Mesendoderm (in vitro differentiated cells): Measurements from ENCODE around the gene BEGAIN.

Source experiments
- DNase-seq: peaks from one replicate; pipeline ENCODE4 v3.0.0; 2013
- H2AK5ac ChIP-seq: 2 replicates; pipeline ENCODE4 v1.6.1; 2013; ENCODE audit warnings: low read length, inconsistent platforms
- H2BK120ac ChIP-seq: 2 replicates; pipeline ENCODE4 v1.6.1; 2013; ENCODE audit warnings: low read depth, mild to moderate bottlenecking, low read length, moderate library complexity, mixed read lengths
- H2BK15ac ChIP-seq: replicated peaks from 2 replicates; pipeline ENCODE4 v1.6.1; 2013; ENCODE audit warnings: low read depth, mild to moderate bottlenecking, moderate library complexity
- H2BK5ac ChIP-seq: 2 replicates; pipeline ENCODE4 v1.6.1; 2013; ENCODE audit warnings: low read length, inconsistent platforms
- H3K18ac ChIP-seq: 2 replicates; pipeline ENCODE4 v1.6.1; 2013; ENCODE audit warnings: mild to moderate bottlenecking, low read length, mixed read lengths
- H3K23ac ChIP-seq: one replicate; pipeline ENCODE4 v1.6.1; 2013; ENCODE audit warnings: low read length
- H3K27ac ChIP-seq: 2 replicates; pipeline ENCODE4 v1.5.1; 2013; ENCODE audit warnings: low read depth, mild to moderate bottlenecking, inconsistent platforms, low read length, moderate library complexity
- H3K27me3 ChIP-seq: 2 replicates; pipeline ENCODE4 v1.6.1; 2013; ENCODE audit warnings: low read length, control low read depth, mild to moderate bottlenecking, inconsistent platforms; ENCODE audit not compliant: insufficient read depth, poor library complexity
- H3K36me3 ChIP-seq: 2 replicates; pipeline ENCODE4 v1.6.1; 2013; ENCODE audit warnings: low read length, inconsistent platforms; ENCODE audit not compliant: control insufficient read depth, insufficient read depth
- H3K4ac ChIP-seq: one replicate; pipeline ENCODE4 v1.6.1; 2013; ENCODE audit warnings: low read depth, mild to moderate bottlenecking, low read length, moderate library complexity
- H3K4me1 ChIP-seq: 2 replicates; pipeline ENCODE4 v1.6.1; 2013; ENCODE audit warnings: low read depth, low read length, inconsistent platforms; ENCODE audit not compliant: control insufficient read depth
- H3K4me2 ChIP-seq: 2 replicates; pipeline ENCODE4 v1.6.1; 2013; ENCODE audit warnings: low read length
- H3K4me3 ChIP-seq: 2 replicates; pipeline ENCODE4 v1.5.1; 2013; ENCODE audit warnings: mild to moderate bottlenecking, low read length
- H3K56ac ChIP-seq: one replicate; pipeline ENCODE4 v1.6.1; 2013; ENCODE audit warnings: low read length
- H3K79me1 ChIP-seq: 2 replicates; pipeline ENCODE4 v1.6.1; 2013; ENCODE audit warnings: low read length, inconsistent platforms
- H3K79me2 ChIP-seq: 2 replicates; pipeline ENCODE4 v1.6.1; 2013; ENCODE audit warnings: mild to moderate bottlenecking, low read length; ENCODE audit not compliant: control insufficient read depth, insufficient read depth
- H3K9ac ChIP-seq: 2 replicates; pipeline ENCODE4 v1.6.1; 2013; ENCODE audit warnings: low read length, inconsistent platforms
- H4K5ac ChIP-seq: one replicate; pipeline ENCODE4 v1.6.1; 2013; ENCODE audit warnings: low read length
- H4K8ac ChIP-seq: one replicate; pipeline ENCODE4 v1.6.1; 2013; ENCODE audit warnings: low read depth, mild to moderate bottlenecking, control low read depth, low read length, moderate library complexity
- WGBS: extraction: QIAGEN DNeasy Blood & Tissue Kit; methylation state at CpG from one replicate; pipeline ENCODE4 v1.1.7; 2013; ENCODE audit warnings: low lambda C conversion rate, missing lambda C conversion rate; ENCODE audit not compliant: insufficient coverage; ENCODE audit errors: extremely low coverage; 5-methylcytosine and 5-hydroxymethylcytosine counted together

Gene BEGAIN

DNA sequence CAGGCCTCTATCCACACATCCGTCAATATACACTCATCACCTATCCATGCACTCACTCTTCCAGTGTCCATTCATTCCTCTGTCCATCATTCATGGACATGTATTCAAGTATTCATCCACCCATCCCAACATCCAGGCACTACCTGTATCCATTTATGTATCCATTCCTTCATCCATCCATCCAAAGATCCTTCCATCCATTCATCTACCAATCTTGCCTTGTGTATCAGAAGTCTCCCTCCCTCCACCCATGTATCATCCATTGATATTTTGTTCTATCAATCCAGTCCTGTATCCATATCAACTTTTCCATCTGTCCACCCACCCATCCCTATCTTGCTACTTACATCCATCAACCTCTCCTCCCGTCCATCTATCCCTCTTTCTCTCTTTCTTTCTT lies 4.0 kb downstream of the BEGAIN start:
- H2AK5ac ChIP-seq, result no peak overlapping the region

GRCh38 chr14:100582496-100583165 lies 4.6 kb downstream of the BEGAIN start:
- no peak overlapping the region for H3K4ac ChIP-seq
- H2BK5ac ChIP-seq, result no peak overlapping the region
- no peak overlapping the region for H2AK5ac ChIP-seq
- no peaks in the 10 kb centered on the region for H3K79me1 ChIP-seq
- H3K4me2 ChIP-seq, result no peak overlapping the region
- H3K4me3 ChIP-seq, result no peak overlapping the region
- no peaks in the 10 kb centered on the region for H3K36me3 ChIP-seq
- H3K18ac ChIP-seq, result no peak overlapping the region
- H3K23ac ChIP-seq, result no peak overlapping the region
- H3K9ac ChIP-seq, result no peak overlapping the region
- no peak overlapping the region for H3K27ac ChIP-seq
- no peak overlapping the region for H4K5ac ChIP-seq
- DNase-seq, result no peak
- H3K79me2 ChIP-seq, result no peaks in the 10 kb centered on the region
- no peak overlapping the region for H4K8ac ChIP-seq
- H3K27me3 ChIP-seq, result peaks cover 1% of the 10 kb centered on the region
- no CpG with 5 or more reads among the region's 16 CpGs for whole genome bisulfite sequencing
- no peak overlapping the region for H2BK15ac ChIP-seq
- H3K56ac ChIP-seq, result no peak overlapping the region
- H3K4me1 ChIP-seq, result peaks cover 2% of the 10 kb centered on the region
- H2BK120ac ChIP-seq, result no peak overlapping the region

More for the DNA sequence above, 4.0 kb downstream of the BEGAIN start:
- Histone ChIP-seq H3K4me1 (peaks cover 2% of the 10 kb centered on the region), H3K4me2 (no peak overlapping the region), H3K18ac (no peak overlapping the region), H4K5ac (no peak overlapping the region), H3K27me3 (peaks cover 5% of the 10 kb centered on the region), H2BK15ac (no peak overlapping the region), H2BK5ac (no peak overlapping the region), H4K8ac (no peak overlapping the region), H3K56ac (no peak overlapping the region), H3K79me1 (no peaks in the 10 kb centered on the region), H3K4ac (no peak overlapping the region), H3K23ac (no peak overlapping the region), H2BK120ac (no peak overlapping the region), H3K4me3 (no peak overlapping the region), H3K36me3 (no peaks in the 10 kb centered on the region), H3K9ac (no peak overlapping the region), H3K27ac (no peak overlapping the region), H3K79me2 (no peaks in the 10 kb centered on the region)
- WGBS, result 100% methylated on average over 1 of the region's 2 CpGs
- DNase-seq, result no peak

GRCh38 chr14:100581228-100582145 lies 5.7 kb downstream of the BEGAIN start:
- H3K18ac ChIP-seq, result no peak overlapping the region
- no peak overlapping the region for H3K4ac ChIP-seq
- no peak overlapping the region for H4K5ac ChIP-seq
- H3K79me2 ChIP-seq, result no peaks in the 10 kb centered on the region
- H2AK5ac ChIP-seq, result no peak overlapping the region
- no peak overlapping the region for H2BK5ac ChIP-seq
- WGBS, result no CpG with 5 or more reads among the region's 28 CpGs
- H2BK15ac ChIP-seq, result no peak overlapping the region
- no peak for DNase-seq
- peaks cover 2% of the 10 kb centered on the region for H3K4me1 ChIP-seq
- no peak overlapping the region for H3K23ac ChIP-seq
- no peak overlapping the region for H3K4me3 ChIP-seq
- H3K27me3 ChIP-seq, result no peaks in the 10 kb centered on the region
- no peak overlapping the region for H3K27ac ChIP-seq
- H3K4me2 ChIP-seq, result no peak overlapping the region
- no peak overlapping the region for H3K56ac ChIP-seq
- no peak overlapping the region for H4K8ac ChIP-seq
- no peaks in the 10 kb centered on the region for H3K79me1 ChIP-seq
- H3K36me3 ChIP-seq, result no peaks in the 10 kb centered on the region
- H3K9ac ChIP-seq, result no peak overlapping the region
- H2BK120ac ChIP-seq, result no peak overlapping the region

DNA sequence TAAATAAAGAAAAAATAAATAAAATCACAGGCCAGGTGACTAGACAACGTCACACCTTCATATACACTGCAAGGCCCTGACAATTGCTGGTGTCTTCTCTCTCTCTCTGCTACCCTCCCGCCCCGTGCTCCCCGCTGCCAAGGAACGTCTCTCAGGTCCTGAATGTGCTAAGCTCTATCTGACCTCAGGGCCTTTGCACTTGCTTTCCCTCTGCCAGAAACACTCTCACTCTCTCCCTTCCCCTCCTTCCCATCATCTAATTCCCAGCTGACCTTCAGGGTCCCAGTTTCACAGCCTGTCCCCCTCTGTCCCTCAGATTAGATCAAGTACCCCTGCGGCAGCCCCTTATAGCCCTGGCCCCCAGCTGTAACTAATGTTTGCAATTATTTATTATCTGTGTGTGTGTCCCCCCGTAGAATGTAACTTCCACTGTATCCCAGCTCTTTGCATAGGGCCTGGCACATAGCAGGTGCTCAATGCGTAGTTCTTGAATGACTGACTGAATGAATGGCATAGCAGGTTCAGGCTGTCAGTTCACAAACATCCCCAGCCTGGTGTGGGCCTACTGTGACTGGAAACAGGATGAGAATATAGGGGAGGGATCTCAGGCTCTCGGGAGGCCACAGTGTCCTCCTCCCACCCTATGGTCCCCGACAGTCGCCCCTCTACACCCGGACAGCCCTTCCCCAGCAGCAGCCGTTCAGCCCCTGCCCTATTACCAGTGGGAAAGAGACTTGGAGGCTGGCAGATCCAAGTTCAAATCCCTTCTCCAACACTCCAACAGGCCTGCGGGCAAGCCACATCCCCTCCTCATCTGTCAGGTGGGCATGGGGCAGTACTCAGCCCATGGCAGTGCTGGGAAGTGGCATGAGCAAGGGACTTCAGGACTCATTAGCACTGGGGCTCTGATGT lies 6.6 kb downstream of the BEGAIN start:
- no peak overlapping the region for H3K56ac ChIP-seq
- H3K79me1 ChIP-seq, result no peaks in the 10 kb centered on the region
- H4K5ac ChIP-seq, result no peak overlapping the region
- no peak overlapping the region for H4K8ac ChIP-seq
- no peak overlapping the region for H2BK120ac ChIP-seq
- no peaks in the 10 kb centered on the region for H3K79me2 ChIP-seq
- no peak overlapping the region for H3K27ac ChIP-seq
- H3K27me3 ChIP-seq, result no peaks in the 10 kb centered on the region
- no peak overlapping the region for H3K9ac ChIP-seq
- no peak overlapping the region for H3K4me2 ChIP-seq
- H2BK5ac ChIP-seq, result no peak overlapping the region
- no peak overlapping the region for H2AK5ac ChIP-seq
- no peak overlapping the region for H3K23ac ChIP-seq
- H3K36me3 ChIP-seq, result no peaks in the 10 kb centered on the region
- H3K4me3 ChIP-seq, result no peak overlapping the region
- H3K4ac ChIP-seq, result no peak overlapping the region
- H3K18ac ChIP-seq, result no peak overlapping the region
- no CpG with 5 or more reads among the region's 14 CpGs for WGBS
- H3K4me1 ChIP-seq, result no peaks in the 10 kb centered on the region
- DNase-seq, result no peak
- H2BK15ac ChIP-seq, result no peak overlapping the region

DNA sequence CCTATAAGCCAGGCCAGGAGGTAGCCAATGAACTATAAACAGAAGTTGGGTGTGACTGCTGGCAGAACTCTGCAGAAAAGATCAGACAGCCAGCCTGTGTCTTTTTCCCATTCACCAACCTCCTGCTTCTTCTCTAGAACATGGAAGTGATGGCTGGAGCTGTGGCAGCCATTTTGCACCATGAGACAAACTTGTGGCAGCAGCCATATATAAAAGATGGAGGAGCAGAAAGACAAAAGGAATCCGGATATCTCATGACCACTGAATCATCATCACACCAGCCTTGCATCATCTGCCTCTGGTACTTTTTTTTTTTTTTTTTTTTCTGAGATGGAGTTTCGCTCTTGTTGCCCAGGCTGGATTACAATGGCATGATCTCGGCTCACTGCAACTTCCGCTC lies 8.7 kb downstream of the BEGAIN start:
- Histone ChIP-seq H3K4me3 (no peak overlapping the region), H2BK120ac (no peak overlapping the region), H2AK5ac (no peak overlapping the region), H4K5ac (no peak overlapping the region), H2BK15ac (no peak overlapping the region), H3K56ac (no peak overlapping the region), H3K79me1 (no peaks in the 10 kb centered on the region), H3K4ac (no peak overlapping the region), H3K79me2 (no peaks in the 10 kb centered on the region), H3K36me3 (no peaks in the 10 kb centered on the region), H3K4me1 (peaks cover under 1% of the 10 kb centered on the region), H4K8ac (no peak overlapping the region), H3K27ac (no peak overlapping the region), H3K27me3 (no peaks in the 10 kb centered on the region), H3K9ac (no peak overlapping the region), H3K18ac (no peak overlapping the region), H3K4me2 (no peak overlapping the region), H3K23ac (no peak overlapping the region), H2BK5ac (no peak overlapping the region)
- no peak for DNase-seq
- WGBS, result no CpG with 5 or more reads among the region's 4 CpGs
